Mesenchymal stem cell (in vitro differentiated cells and primary cell): Measurements from ENCODE around the gene BYSL.
A peak's percentile ranks its signal among the peaks of the same experiment; 100 is the strongest.

Experiments used
- DNase-seq: peaks from one replicate; pipeline ENCODE4 v3.0.0-alpha.2; 2013
- H2AFZ ChIP-seq: one replicate; pipeline ENCODE4 v1.6.1; 2013; ENCODE audit warnings: low read depth, mild to moderate bottlenecking, control low read depth, inconsistent platforms, low read length, moderate library complexity
- H2AK5ac ChIP-seq: 2 replicates; pipeline ENCODE4 v1.6.1; 2013; ENCODE audit warnings: low read length, moderate library complexity, mild to moderate bottlenecking, inconsistent platforms; ENCODE audit not compliant: severe bottlenecking
- H2BK120ac ChIP-seq: one replicate; pipeline ENCODE4 v1.6.1; 2013; ENCODE audit warnings: low read depth, mild to moderate bottlenecking, inconsistent platforms, low read length, moderate library complexity
- H2BK12ac ChIP-seq, 2 experiments: one replicate each; pipeline ENCODE4 v1.6.1; 2013; ENCODE audit warnings: inconsistent platforms in 2 of 2, low read length in 2 of 2, mild to moderate bottlenecking in 2 of 2, moderate library complexity in 2 of 2, control low read depth in 1 of 2
- H2BK15ac ChIP-seq: one replicate; pipeline ENCODE4 v1.6.1; 2013; ENCODE audit warnings: mild to moderate bottlenecking, low read depth, inconsistent platforms; ENCODE audit not compliant: poor library complexity, severe bottlenecking
- H2BK5ac ChIP-seq: 2 replicates; pipeline ENCODE4 v1.6.1; 2013; ENCODE audit warnings: low read depth, mild to moderate bottlenecking, low read length, control low read depth, inconsistent platforms; ENCODE audit not compliant: poor library complexity, severe bottlenecking
- H3K14ac ChIP-seq, 2 experiments: one replicate each; pipeline ENCODE4 v1.6.1; 2013; ENCODE audit warnings: inconsistent platforms in 2 of 2, low read length in 2 of 2, control low read depth in 1 of 2, mild to moderate bottlenecking in 1 of 2, moderate library complexity in 1 of 2
- H3K18ac ChIP-seq, 2 experiments: one replicate each; pipeline ENCODE4 v1.6.1; 2013; ENCODE audit warnings: inconsistent platforms in 2 of 2, low read length in 2 of 2, control low read depth in 1 of 2, low read depth in 1 of 2, mild to moderate bottlenecking in 1 of 2
- H3K23ac ChIP-seq, 2 experiments: one replicate each; pipeline ENCODE4 v1.6.1; 2013; ENCODE audit warnings: inconsistent platforms in 2 of 2, low read length in 2 of 2, mild to moderate bottlenecking in 2 of 2, moderate library complexity in 2 of 2, control low read depth in 1 of 2
- H3K27ac ChIP-seq: 2 replicates; pipeline ENCODE4 v1.5.1; 2013; ENCODE audit warnings: mild to moderate bottlenecking, moderate library complexity, low read length, control low read depth, inconsistent platforms; ENCODE audit not compliant: poor library complexity, severe bottlenecking
- H3K27me3 ChIP-seq, 2 experiments: 2 replicates each; pipeline versions ENCODE4 v1.6.1 to v1.7.0; 2013; ENCODE audit warnings: low read length in 2 of 2, mild to moderate bottlenecking in 2 of 2, moderate library complexity in 2 of 2, control low read depth in 1 of 2, inconsistent platforms in 1 of 2; ENCODE audit not compliant: control insufficient read depth in 1 of 2, insufficient read depth in 1 of 2
- H3K36me3 ChIP-seq, 2 experiments: 2 replicates each; pipeline versions ENCODE4 v1.6.1 to v1.7.0; 2013; ENCODE audit warnings: low read length in 2 of 2, control low read depth in 1 of 2, inconsistent platforms in 1 of 2, low read depth in 1 of 2, mild to moderate bottlenecking in 1 of 2; ENCODE audit not compliant: insufficient read depth in 2 of 2, control insufficient read depth in 1 of 2
- H3K4ac ChIP-seq, 2 experiments: one replicate each; pipeline ENCODE4 v1.6.1; 2013; ENCODE audit warnings: inconsistent platforms in 2 of 2, low read length in 2 of 2, mild to moderate bottlenecking in 2 of 2, moderate library complexity in 2 of 2, control low read depth in 1 of 2, low read depth in 1 of 2
- H3K4me1 ChIP-seq: 2 replicates; pipeline ENCODE4 v1.6.1; 2013; ENCODE audit warnings: low read depth, low read length, control low read depth; ENCODE audit not compliant: control insufficient read depth, insufficient read depth
- H3K4me2 ChIP-seq: 2 replicates; pipeline ENCODE4 v1.6.1; 2013; ENCODE audit warnings: low read length, mild to moderate bottlenecking, inconsistent platforms; ENCODE audit not compliant: poor library complexity, severe bottlenecking
- H3K4me3 ChIP-seq, 2 experiments: 2 replicates each; pipeline versions ENCODE4 v1.5.1 to v1.7.0; 2013; ENCODE audit warnings: low read length in 2 of 2, mild to moderate bottlenecking in 2 of 2, control low read depth in 1 of 2, low read depth in 1 of 2; ENCODE audit not compliant: insufficient read depth in 1 of 2
- H3K79me1 ChIP-seq: replicated peaks from 2 replicates; pipeline ENCODE4 v1.6.1; 2013; ENCODE audit warnings: mild to moderate bottlenecking, control low read depth, low read length, inconsistent platforms; ENCODE audit not compliant: poor library complexity, severe bottlenecking
- H3K9ac ChIP-seq: 2 replicates; pipeline ENCODE4 v1.7.0; 2013; ENCODE audit warnings: mild to moderate bottlenecking, low read length, moderate library complexity
- H3K9me3 ChIP-seq: 2 replicates; pipeline ENCODE4 v1.7.0; 2013; ENCODE audit warnings: mild to moderate bottlenecking, low read length; ENCODE audit not compliant: control insufficient read depth
- H4K8ac ChIP-seq: one replicate; pipeline ENCODE4 v1.6.1; 2013; ENCODE audit warnings: inconsistent platforms, mild to moderate bottlenecking, low read length, moderate library complexity
- H4K91ac ChIP-seq: one replicate; pipeline ENCODE4 v1.6.1; 2013; ENCODE audit warnings: mild to moderate bottlenecking, low read length, inconsistent platforms
- WGBS: methylation state at CpG from one replicate; pipeline ENCODE4 v1.1.7; 2013; ENCODE audit warnings: mixed read lengths; 5-methylcytosine and 5-hydroxymethylcytosine counted together

Gene BYSL

GRCh38 chr6:41884957-41885356, 36.3 kb upstream of the BYSL start:
- H3K4me2 ChIP-seq: no peak overlapping the region
- H3K9ac ChIP-seq: no peak overlapping the region
- no peaks in the 10 kb centered on the region for H3K4me1 ChIP-seq

GRCh38 chr6:41885930-41886329, 35.4 kb upstream of the BYSL start:
- no peak overlapping the region for H2BK15ac ChIP-seq
- no peak overlapping the region for H3K14ac ChIP-seq
- H2AFZ ChIP-seq: no peak overlapping the region
- no peak overlapping the region for H4K91ac ChIP-seq
- no peaks in the 10 kb centered on the region for H3K4me1 ChIP-seq
- DNase-seq: no peak
- no peak overlapping the region for H2BK12ac ChIP-seq
- no peak overlapping the region for H3K18ac ChIP-seq
- H3K27me3 ChIP-seq: no peaks in the 10 kb centered on the region
- no peak overlapping the region for H3K27ac ChIP-seq
- H4K8ac ChIP-seq: no peak overlapping the region
- no peak overlapping the region for H3K9ac ChIP-seq
- WGBS: no CpG with 5 or more reads among the region's 1 CpG
- no peaks in the 10 kb centered on the region for H3K9me3 ChIP-seq
- no peak overlapping the region for H3K4me2 ChIP-seq
- no peak overlapping the region for H3K4me3 ChIP-seq
- H3K36me3 ChIP-seq: peaks cover 0 to 4% of the 10 kb centered on the region in 2 experiments
- no peak overlapping the region for H2AK5ac ChIP-seq
- H3K79me1 ChIP-seq: peaks cover 15% of the 10 kb centered on the region
- H2BK5ac ChIP-seq: no peak overlapping the region
- H2BK120ac ChIP-seq: no peak overlapping the region
- H3K4ac ChIP-seq: no peak overlapping the region
- H3K23ac ChIP-seq: no peak overlapping the region

More at GRCh38 chr6:41884957-41885356, 36.3 kb upstream of the BYSL start:
- Histone ChIP-seq H2AK5ac (no peak overlapping the region), H4K8ac (no peak overlapping the region), H2BK120ac (no peak overlapping the region), H2BK12ac (no peak overlapping the region), H3K27ac (no peak overlapping the region), H2AFZ (no peak overlapping the region), H3K27me3 (no peaks in the 10 kb centered on the region), H3K14ac (no peak overlapping the region), H3K79me1 (peaks cover 15% of the 10 kb centered on the region), H3K23ac (no peak overlapping the region), H3K9me3 (no peaks in the 10 kb centered on the region), H2BK15ac (no peak overlapping the region), H3K18ac (no peak overlapping the region), H2BK5ac (no peak overlapping the region), H3K4me3 (no peak overlapping the region), H3K36me3 (peaks cover 0 to 4% of the 10 kb centered on the region in 2 experiments), H3K4ac (no peak overlapping the region), H4K91ac (no peak overlapping the region)
- whole genome bisulfite sequencing: 81% methylated on average over 2 of the region's 5 CpGs
- no peak for DNase-seq

DNA sequence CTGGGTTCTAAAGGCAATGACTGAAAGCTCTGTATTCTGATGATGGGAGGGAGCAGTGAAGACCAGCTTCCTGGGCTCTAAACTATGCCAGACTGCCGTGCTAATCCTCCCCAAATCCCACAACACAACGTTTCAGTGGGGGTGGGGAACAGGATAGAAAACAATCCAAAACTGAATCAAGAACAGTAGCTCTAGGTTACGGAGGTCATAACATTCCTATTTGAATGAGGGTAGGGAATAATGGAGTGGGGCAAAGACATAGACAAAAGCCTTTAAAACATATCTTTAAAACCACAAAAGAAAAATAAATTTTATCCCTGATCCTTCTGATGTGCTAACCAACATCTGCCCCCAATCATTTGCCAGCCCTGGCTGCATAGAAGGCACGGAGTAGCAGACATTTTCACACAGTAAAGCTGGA, 34.0 kb upstream of the BYSL start:
- Histone ChIP-seq H3K4me2 (no peak overlapping the region), H3K4me3 (no peak overlapping the region), H2BK15ac (no peak overlapping the region), H2BK5ac (no peak overlapping the region), H3K14ac (no peak overlapping the region), H3K18ac (no peak overlapping the region), H3K79me1 (peaks cover 16% of the 10 kb centered on the region), H2AFZ (no peak overlapping the region), H3K4ac (no peak overlapping the region), H3K9me3 (no peaks in the 10 kb centered on the region), H2BK120ac (no peak overlapping the region), H4K91ac (no peak overlapping the region), H2BK12ac (no peak overlapping the region), H4K8ac (no peak overlapping the region), H3K9ac (no peak overlapping the region), H2AK5ac (peak overlapping the region; percentile 59), H3K36me3 (peaks cover 0 to 4% of the 10 kb centered on the region in 2 experiments), H3K27me3 (no peaks in the 10 kb centered on the region), H3K23ac (no peak overlapping the region), H3K4me1 (no peaks in the 10 kb centered on the region), H3K27ac (no peak overlapping the region)
- no peak for DNase-seq
- WGBS: 83% methylated on average over 1 of the region's 4 CpGs

- Histone ChIP-seq H3K23ac (no peak overlapping the region), H3K14ac (no peak overlapping the region), H2BK12ac (no peak overlapping the region), H2BK5ac (no peak overlapping the region), H3K18ac (no peak overlapping the region), H3K79me1 (peaks cover 15% of the 10 kb centered on the region), H3K4me3 (no peak overlapping the region), H2AK5ac (no peak overlapping the region), H3K27me3 (no peaks in the 10 kb centered on the region), H3K9ac (no peak overlapping the region), H3K9me3 (no peaks in the 10 kb centered on the region), H3K4ac (no peak overlapping the region), H4K91ac (no peak overlapping the region), H3K27ac (no peak overlapping the region), H3K4me1 (peaks cover 3% of the 10 kb centered on the region), H2BK15ac (no peak overlapping the region), H2AFZ (no peak overlapping the region), H3K36me3 (no peaks in the 10 kb centered on the region), H3K4me2 (no peak overlapping the region), H4K8ac (no peak overlapping the region), H2BK120ac (no peak overlapping the region)
- no peak for DNase-seq
- 74% methylated on average over 4 of the region's 4 CpGs for WGBS
These were observed 28.3 kb upstream of the BYSL start for GRCh38 chr6:41892921-41893564.
